HepG2 (cell line): ENCODE data around the gene ADIPOR2. TPM values are rescaled to one million over a fixed set of nuclear protein-coding genes. Genes with fewer than 3 reads are reported as not detected.

Experiments used
- HOXA3 ChIP-seq: sonication (generic); formaldehyde crosslinking; IDR thresholded peaks from 2 replicates; pipeline ENCODE4 v1.5.0; 2020; ENCODE audit warnings: missing genetic modification reagents
- MED13 ChIP-seq: sonication (generic); formaldehyde crosslinking; IDR thresholded peaks from 2 replicates; pipeline ENCODE4 v1.5.0; 2020; ENCODE audit warnings: missing genetic modification reagents
- NFYC ChIP-seq: IDR thresholded peaks from 2 replicates; pipeline ENCODE4 v1.6.1; 2016; ENCODE audit warnings: missing genetic modification reagents, missing compliant biosample characterization
- RERE ChIP-seq: IDR thresholded peaks from 2 replicates; pipeline ENCODE4 v1.6.1; 2016; ENCODE audit warnings: low read depth, missing genetic modification reagents, missing compliant biosample characterization
- REST ChIP-seq, 2 experiments: IDR thresholded peaks; 2 replicates each; pipeline ENCODE4 v1.6.1; 2011 to 2012; ENCODE audit warnings: low read length in 2 of 2, borderline replicate concordance in 1 of 2, low read depth in 1 of 2, mild to moderate bottlenecking in 1 of 2, moderate library complexity in 1 of 2
- SOX5 ChIP-seq: IDR thresholded peaks from 2 replicates; pipeline ENCODE4 v1.6.1; 2016; ENCODE audit warnings: borderline replicate concordance
- YY1 ChIP-seq: IDR thresholded peaks from 2 replicates; pipeline ENCODE4 v1.6.1; 2011; ENCODE audit warnings: low read length, low read depth, moderate library complexity, mild to moderate bottlenecking; ENCODE audit not compliant: insufficient read depth, insufficient replicate concordance
- ZNF580 ChIP-seq: IDR thresholded peaks from 2 replicates; pipeline ENCODE4 v1.6.1; 2016; ENCODE audit warnings: low read depth, borderline replicate concordance
- ZNF672 ChIP-seq: sonication (generic); formaldehyde crosslinking; IDR thresholded peaks from 2 replicates; pipeline ENCODE4 v1.8.1; 2022; ENCODE audit warnings: missing genetic modification reagents
- ZNF7 ChIP-seq: IDR thresholded peaks from 2 replicates; pipeline ENCODE4 v1.6.1; 2016; ENCODE audit warnings: missing biosample characterization, missing genetic modification reagents
- ZNF83 ChIP-seq: sonication (generic); formaldehyde crosslinking; IDR thresholded peaks from 2 replicates; pipeline ENCODE4 v1.4.0; 2020; ENCODE audit warnings: missing genetic modification reagents, mild to moderate bottlenecking, borderline replicate concordance
- polyA plus RNA-seq, 8 experiments: library from polyadenylated mRNA; depleted of rRNA in 3 of 8; stranded (reverse) in 7 of 8; unstranded in 1 of 8; fragments of >200 nt; fragmentation: Illumina TruSeq in 4 of 8; extraction: Trizol in 4 of 8; gene quantifications; 2 replicates each; pipeline versions ENCODE4 v1.2.1 to v1.2.3, GENCODE V29; 2011 to 2016; ENCODE audit warnings: low read depth in 4 of 8, missing spikeins in 1 of 8, mixed read lengths in 1 of 8; ENCODE audit not compliant: insufficient read depth in 1 of 8
- total RNA-seq, 5 experiments: library from RNA; depleted of rRNA; stranded (reverse); fragments of >200 nt; fragmentation: Illumina TruSeq; extraction: Trizol; gene quantifications; 2 replicates each; pipeline ENCODE4 v1.2.3, GENCODE V29; 2016; ENCODE audit warnings: low read depth in 1 of 5

Gene ADIPOR2
- total and polyA plus RNA-seq, 2 of the 13 experiments (the other 11 are each of a cell fraction or from before 2014, with no cell fraction given) = 35.2 to 52.2 TPM

- TF ChIP-seq REST (IDR thresholded peaks at IDR 0.05; ENCODE audit: borderline replicate concordance in 1 of 2, low read depth in 1 of 2, low read length in 2 of 2) = no peak
- no peak for TF ChIP-seq ZNF83 (CRISPR knock-in tag)
- TF ChIP-seq MED13 (CRISPR knock-in tag) = no peak
- TF ChIP-seq HOXA3 (CRISPR knock-in tag) = no peak
- TF ChIP-seq YY1 = no peak
- TF ChIP-seq NFYC = no peak
- TF ChIP-seq RERE (CRISPR knock-in tag) = no peak
- TF ChIP-seq ZNF672 (CRISPR knock-in tag) = no peak
- TF ChIP-seq ZNF7 = no peak
- no peak for TF ChIP-seq ZNF580 (CRISPR knock-in tag)
- no peak for TF ChIP-seq SOX5 (CRISPR knock-in tag)
Observed at GRCh38 chr12:1702713-1703112, 11.8 kb downstream of the ADIPOR2 start (continued).
